IMR-90 (cell line): ENCODE data around the gene RPL35. TPM values are rescaled to one million over a fixed set of nuclear protein-coding genes. Genes with fewer than 3 reads are reported as not detected.

ENCODE experiments used
- BHLHE40 ChIP-seq: fragments of 150-350 bp; IDR thresholded peaks from 2 replicates; pipeline ENCODE4 v1.6.1; 2016; ENCODE audit warnings: mild to moderate bottlenecking, low read depth, low read length
- CHD1 ChIP-seq: IDR thresholded peaks from 2 replicates; pipeline ENCODE4 v1.6.1; 2012; ENCODE audit warnings: low read depth, low read length, improper control_type of control experiment
- MAZ ChIP-seq: IDR thresholded peaks from 2 replicates; pipeline ENCODE4 v1.6.1; 2012; ENCODE audit warnings: low read depth, mild to moderate bottlenecking, low read length, improper control_type of control experiment, moderate library complexity, borderline replicate concordance
- polyA plus RNA-seq, 3 experiments: library from polyadenylated mRNA; depleted of rRNA; stranded (reverse); fragments of >200 nt; gene quantifications; 2 replicates each; pipeline ENCODE4 v1.2.3, GENCODE V29; 2012; ENCODE audit warnings: low replicate concordance in 1 of 3
- total RNA-seq: library from RNA; depleted of rRNA; stranded (reverse); fragments of >200 nt; gene quantifications from 2 replicates; pipeline ENCODE4 v1.2.3, GENCODE V29; 2012

The RPL35 gene
- total and polyA plus RNA-seq, 2 of the 4 experiments (the other 2 are of a cell fraction) = 881 to 1,650 TPM

- TF ChIP-seq MAZ (peak; percentile 67; the same call in 1 of the 2 replicates), CHD1 (no peak), BHLHE40 (no peak)
These were observed 8.8 kb downstream of the RPL35 start, which contains the start of gene WDR38 (continued) for GRCh38 chr9:124852829-124853531.
